T-helper 2 cell treated with Interferon-gamma antibody and Interleukin-4, amounts not matched to agents 100 ng/mL and 5 ng/mL, for 36 hours (primary cell): ENCODE data around the gene SEMA6B. TPM values are rescaled to one million over a fixed set of nuclear protein-coding genes. Genes with fewer than 3 reads are reported as not detected.

Experiments
- intact Hi-C: fragments of 100-400 bp; cut with micrococcal nuclease; formaldehyde crosslinking; loops from one replicate; pipeline ENCODE4 v1.15.1; 2023
- total RNA-seq: library from RNA; stranded (reverse); gene quantifications from 2 replicates; pipeline ENCODE4 v1.2.3, GENCODE V29; 2022

SEMA6B gene
- total RNA-seq, 1 donor from 2014 or later = not detected

GRCh38 chr19:4508698-4509097 lies 50.8 kb downstream of the SEMA6B start:
- intact Hi-C loops = no loop called here

GRCh38 chr19:4507804-4508203 lies 51.7 kb downstream of the SEMA6B start:
- intact Hi-C loops = no loop called here

- intact Hi-C loops = no loop called here
These were observed 52.4 kb downstream of the SEMA6B start for GRCh38 chr19:4507150-4507452.

- intact Hi-C loops = no loop called here
These were observed 52.9 kb downstream of the SEMA6B start for GRCh38 chr19:4506449-4507149.

- intact Hi-C loops = no loop called here
These were observed 53.7 kb downstream of the SEMA6B start for GRCh38 chr19:4505570-4506448.

- intact Hi-C loops = no loop called here
These were observed 54.5 kb downstream of the SEMA6B start for GRCh38 chr19:4504891-4505569.

GRCh38 chr19:4504297-4504701 lies 55.2 kb downstream of the SEMA6B start:
- intact Hi-C loops = no loop called here

GRCh38 chr19:4503825-4504170 lies 55.7 kb downstream of the SEMA6B start:
- intact Hi-C loops = no loop called here

- intact Hi-C loops = no loop called here
These were observed 56.2 kb downstream of the SEMA6B start for GRCh38 chr19:4503132-4503824.

GRCh38 chr19:4502282-4503131 lies 57.0 kb downstream of the SEMA6B start:
- intact Hi-C loops = no loop called here

GRCh38 chr19:4501691-4502090 lies 57.8 kb downstream of the SEMA6B start:
- intact Hi-C loops = no loop called here

- intact Hi-C loops = no loop called here
These were observed 58.5 kb downstream of the SEMA6B start for GRCh38 chr19:4500841-4501591.

- intact Hi-C loops = no loop called here
These were observed 59.6 kb downstream of the SEMA6B start for GRCh38 chr19:4499855-4500254.

GRCh38 chr19:4499318-4499717 lies 60.2 kb downstream of the SEMA6B start:
- intact Hi-C loops = no loop called here

GRCh38 chr19:4498694-4499093 lies 60.8 kb downstream of the SEMA6B start:
- intact Hi-C loops = no loop called here

- intact Hi-C loops = no loop called here
These were observed 61.6 kb downstream of the SEMA6B start for GRCh38 chr19:4497770-4498389.

GRCh38 chr19:4496304-4496703 lies 63.2 kb downstream of the SEMA6B start:
- intact Hi-C loops = no loop called here

- intact Hi-C loops = no loop called here
These were observed 64.0 kb downstream of the SEMA6B start for GRCh38 chr19:4495471-4495870.

GRCh38 chr19:4494691-4495064 lies 64.8 kb downstream of the SEMA6B start:
- intact Hi-C loops = no loop called here
